NT2/D1 (cell line): Measurements from ENCODE around the gene KCNT1.

Experiments used
- DNase-seq: peaks from one replicate; pipeline ENCODE4 v3.0.0-alpha.2; 2011; ENCODE audit warnings: low read depth, low spot score
- H3K27me3 ChIP-seq: 2 replicates; pipeline ENCODE4 v1.6.0; 2011; ENCODE audit warnings: mild to moderate bottlenecking; ENCODE audit not compliant: insufficient read length, insufficient read depth
- H3K36me3 ChIP-seq: 2 replicates; pipeline ENCODE4 v1.6.1; 2011; ENCODE audit warnings: mild to moderate bottlenecking, low read length, mixed read lengths; ENCODE audit not compliant: insufficient read depth, insufficient read length
- H3K4me1 ChIP-seq: 2 replicates; pipeline ENCODE4 v1.5.1; 2011; ENCODE audit not compliant: insufficient read depth, insufficient read length
- H3K4me3 ChIP-seq: 2 replicates; pipeline ENCODE4 v1.5.1; 2011; ENCODE audit warnings: low read depth; ENCODE audit not compliant: insufficient read length
- H3K9ac ChIP-seq: 2 replicates; pipeline ENCODE4 v1.6.0; 2011; ENCODE audit warnings: low read depth; ENCODE audit not compliant: insufficient read length
- H3K9me3 ChIP-seq: 2 replicates; pipeline ENCODE4 v1.5.1; 2011; ENCODE audit warnings: mild to moderate bottlenecking, low read length; ENCODE audit not compliant: insufficient read depth
- SUZ12 ChIP-seq: IDR thresholded peaks from 2 replicates; pipeline ENCODE4 v1.6.1; 2011; ENCODE audit not compliant: insufficient read length, insufficient read depth; ENCODE audit errors: extremely low read depth
- YY1 ChIP-seq: IDR thresholded peaks from 2 replicates; pipeline ENCODE4 v1.6.1; 2011; ENCODE audit not compliant: insufficient read length, insufficient read depth
- ZNF274 ChIP-seq: IDR thresholded peaks from 2 replicates; pipeline ENCODE4 v1.6.1; 2011; ENCODE audit warnings: mild to moderate bottlenecking, low read depth, low read length

Gene KCNT1

GRCh38 chr9:135810806-135811575, 109.0 kb downstream of the KCNT1 start:
- no peaks in the 10 kb centered on the region for H3K9me3 ChIP-seq
- no peak for DNase-seq
- H3K36me3 ChIP-seq: peaks cover 71% of the 10 kb centered on the region
- no peak overlapping the region for H3K4me3 ChIP-seq
- H3K9ac ChIP-seq: no peak overlapping the region
- H3K4me1 ChIP-seq: no peaks in the 10 kb centered on the region
- H3K27me3 ChIP-seq: no peaks in the 10 kb centered on the region
- no peak for TF ChIP-seq SUZ12
- TF ChIP-seq ZNF274: no peak
- TF ChIP-seq YY1: no peak

- TF ChIP-seq ZNF274 (no peak), YY1 (no peak), SUZ12 (no peak)
- Histone ChIP-seq H3K9ac (no peak overlapping the region), H3K27me3 (no peaks in the 10 kb centered on the region), H3K36me3 (peaks cover 79% of the 10 kb centered on the region), H3K4me3 (no peak overlapping the region), H3K9me3 (no peaks in the 10 kb centered on the region), H3K4me1 (peaks cover 3% of the 10 kb centered on the region)
- DNase-seq: no peak
Measured at GRCh38 chr9:135811801-135812200, 109.8 kb downstream of the KCNT1 start.

GRCh38 chr9:135812961-135813360, 111.0 kb downstream of the KCNT1 start:
- Histone ChIP-seq H3K4me1 (peaks cover 3% of the 10 kb centered on the region), H3K27me3 (no peaks in the 10 kb centered on the region), H3K9ac (no peak overlapping the region), H3K4me3 (no peak overlapping the region), H3K36me3 (peaks cover 90% of the 10 kb centered on the region), H3K9me3 (no peaks in the 10 kb centered on the region)
- no peak for DNase-seq
- no peak for TF ChIP-seq SUZ12
- no peak for TF ChIP-seq ZNF274
- TF ChIP-seq YY1: no peak

- no peak overlapping the region for H3K4me3 ChIP-seq
- H3K9ac ChIP-seq: no peak overlapping the region
- TF ChIP-seq SUZ12: no peak
- TF ChIP-seq YY1: no peak
- no peak for TF ChIP-seq ZNF274
- no peak for DNase-seq
- H3K27me3 ChIP-seq: no peaks in the 10 kb centered on the region
- peaks cover 96% of the 10 kb centered on the region for H3K36me3 ChIP-seq
- H3K9me3 ChIP-seq: no peaks in the 10 kb centered on the region
- H3K4me1 ChIP-seq: peaks cover 3% of the 10 kb centered on the region
Measured at GRCh38 chr9:135813671-135814290, 111.8 kb downstream of the KCNT1 start.

- peaks cover 96% of the 10 kb centered on the region for H3K36me3 ChIP-seq
- TF ChIP-seq SUZ12 (no peak), YY1 (no peak), ZNF274 (no peak)
- peaks cover 3% of the 10 kb centered on the region for H3K4me1 ChIP-seq
- no peaks in the 10 kb centered on the region for H3K9me3 ChIP-seq
- H3K27me3 ChIP-seq: no peaks in the 10 kb centered on the region
- H3K4me3 ChIP-seq: no peak overlapping the region
- no peak overlapping the region for H3K9ac ChIP-seq
- DNase-seq: no peak
Measured at GRCh38 chr9:135814421-135815095, 112.6 kb downstream of the KCNT1 start.

- Histone ChIP-seq H3K9ac (no peak overlapping the region), H3K4me1 (peaks cover 3% of the 10 kb centered on the region), H3K4me3 (no peak overlapping the region), H3K9me3 (no peaks in the 10 kb centered on the region), H3K36me3 (peaks cover 96% of the 10 kb centered on the region), H3K27me3 (no peaks in the 10 kb centered on the region)
- DNase-seq: no peak
- TF ChIP-seq ZNF274 (no peak), SUZ12 (no peak), YY1 (no peak)
Measured at GRCh38 chr9:135815413-135815812, 113.4 kb downstream of the KCNT1 start.
